NCI-H2107 treated with DMSO at 0.1 percent for 48 hours (cell line): ENCODE data around the gene POLR1C.
"Not testable (repeated sequence)": the region's sequence is repeated elsewhere in the genome, so short reads cannot be mapped to it uniquely, and the experiment has no call there.

Experiments used
- DNase-seq: peaks from one replicate; lab custom pipeline; 2025; ENCODE audit not compliant: unreplicated experiment; lab: John Stamatoyannopoulos, UW

The POLR1C gene

GRCh38 chr6:43516697-43517504, at the start of gene POLR1C, which contains the start of gene YIPF3:
TSS of gene POLR1C (plus strand) at chr6:43517089. CDS start at chr6:43517110, 21 bp downstream.
TSS of gene YIPF3 (minus strand) at chr6:43516926. CDS start at chr6:43516807, 119 bp downstream.
- peak; percentile 89 for DNase-seq

DNA sequence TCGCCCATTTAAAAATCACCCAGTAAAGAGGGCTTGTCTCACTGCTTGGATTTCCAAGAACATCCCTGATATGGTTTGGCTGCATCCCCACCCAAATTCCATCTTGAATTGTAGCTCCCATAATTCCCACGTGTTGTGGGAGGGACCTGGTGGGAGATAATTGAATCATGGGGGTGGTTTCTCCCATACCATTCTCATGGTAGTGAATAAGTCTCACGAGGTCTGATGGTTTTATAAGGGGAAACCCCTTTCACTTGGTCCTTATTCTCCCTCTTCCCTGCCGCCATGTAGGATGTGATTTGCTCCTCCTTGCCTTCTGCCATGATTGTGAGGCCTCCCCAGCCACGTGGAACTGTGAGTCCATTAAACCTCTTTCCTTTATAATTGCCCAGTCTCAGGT, 49.6 kb upstream of the POLR1C start:
- DNase-seq = not testable (repeated sequence)

- DNase-seq = no peak
Measured at GRCh38 chr6:43467752-43468151, 49.1 kb upstream of the POLR1C start.

- DNase-seq = no peak
Measured at GRCh38 chr6:43468240-43468639, 48.6 kb upstream of the POLR1C start.

- peak; percentile 23 for DNase-seq
Measured at GRCh38 chr6:43468748-43469681, 47.9 kb upstream of the POLR1C start.

- no peak for DNase-seq
Measured at GRCh38 chr6:43469947-43470346, 46.9 kb upstream of the POLR1C start.

GRCh38 chr6:43471399-43471798, 45.5 kb upstream of the POLR1C start:
- DNase-seq = no peak

DNA sequence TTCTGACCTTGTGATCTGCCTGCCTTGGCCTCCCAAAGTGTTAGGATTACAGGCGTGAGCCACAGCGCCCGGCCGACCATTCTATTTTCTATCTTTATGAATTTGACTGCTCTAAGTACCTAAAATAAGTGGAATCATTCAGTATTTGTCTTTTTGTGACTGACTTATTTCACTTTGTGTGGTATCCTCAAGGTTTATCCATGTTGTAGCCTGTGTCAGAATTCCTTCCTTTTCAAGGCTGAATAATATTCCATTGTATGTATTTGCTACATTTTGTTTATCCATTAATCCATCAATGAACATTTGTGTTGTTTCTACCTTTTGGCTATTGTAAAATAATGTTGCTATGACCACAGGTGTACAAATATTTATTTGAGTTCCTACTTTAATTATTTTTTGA, 44.4 kb upstream of the POLR1C start:
- DNase-seq = no peak

- DNase-seq = no peak
Measured at GRCh38 chr6:43475516-43475915, 41.4 kb upstream of the POLR1C start.

DNA sequence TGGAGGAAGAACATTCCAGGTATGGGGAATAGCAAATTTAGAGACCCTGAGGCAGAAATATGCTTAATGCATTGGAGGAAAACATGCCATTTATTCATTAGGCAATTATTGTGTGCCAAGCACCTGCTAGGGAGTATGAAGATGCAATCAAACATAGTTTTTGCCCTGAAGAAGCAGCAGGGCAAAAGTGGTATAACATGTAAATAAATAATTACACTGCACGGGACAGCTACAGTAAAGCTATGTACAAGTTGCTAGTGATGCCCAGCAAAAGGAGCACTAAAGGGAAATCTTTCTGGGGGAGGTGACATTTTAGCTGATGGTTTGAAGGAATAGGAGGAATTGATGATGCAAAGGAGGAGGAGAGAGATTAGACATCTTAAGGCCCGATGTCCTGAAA, 40.1 kb upstream of the POLR1C start:
- DNase-seq = no peak

DNA sequence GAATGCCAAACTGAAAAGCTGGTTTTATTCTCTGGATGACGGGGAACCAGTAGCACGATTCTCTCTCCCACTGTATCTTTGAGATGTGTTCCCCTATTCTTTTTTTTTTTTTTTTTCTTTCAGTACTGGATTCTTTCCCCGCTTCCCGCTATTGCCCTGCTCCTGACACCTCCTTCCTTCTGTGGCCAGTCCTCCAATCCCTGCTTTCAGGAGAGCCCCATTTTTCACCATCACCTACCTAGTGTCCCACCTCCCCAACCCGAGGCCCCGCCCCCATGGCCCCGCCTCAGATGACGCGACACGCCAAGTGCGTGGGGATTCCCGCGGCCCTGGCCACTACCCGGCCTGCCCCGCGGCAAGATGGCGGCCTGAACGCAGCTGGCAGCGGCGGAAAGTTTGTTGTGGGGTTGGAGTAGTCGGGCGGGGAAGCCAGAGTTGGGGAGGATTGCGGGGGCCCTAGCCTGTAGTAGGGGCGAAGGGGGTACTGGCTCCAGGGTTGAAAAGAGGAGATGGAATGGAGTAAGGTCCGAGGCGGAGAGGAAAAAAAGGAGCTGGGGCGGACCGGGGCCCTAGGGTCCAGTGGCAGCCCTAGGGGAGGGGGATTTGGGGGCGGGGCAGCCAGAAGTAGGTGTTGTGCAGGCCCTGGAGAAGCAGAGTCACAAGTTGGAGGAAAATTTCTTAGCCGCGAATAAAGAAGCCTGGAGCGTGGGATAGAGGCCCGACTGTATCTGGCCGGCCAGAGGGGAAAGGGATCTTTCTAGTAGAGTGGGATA, 39.5 kb upstream of the POLR1C start, which contains the start of gene TJAP1:
TSS of gene TJAP1 (plus strand) at position 336 of the 773 bp plus-strand sequence. CDS start 21,432 bp downstream, outside the sequence.
- peak; percentile 72 for DNase-seq

GRCh38 chr6:43478008-43478372, 38.9 kb upstream of the POLR1C start:
- DNase-seq = no peak

GRCh38 chr6:43481075-43481474, 35.8 kb upstream of the POLR1C start:
- DNase-seq = no peak

DNA sequence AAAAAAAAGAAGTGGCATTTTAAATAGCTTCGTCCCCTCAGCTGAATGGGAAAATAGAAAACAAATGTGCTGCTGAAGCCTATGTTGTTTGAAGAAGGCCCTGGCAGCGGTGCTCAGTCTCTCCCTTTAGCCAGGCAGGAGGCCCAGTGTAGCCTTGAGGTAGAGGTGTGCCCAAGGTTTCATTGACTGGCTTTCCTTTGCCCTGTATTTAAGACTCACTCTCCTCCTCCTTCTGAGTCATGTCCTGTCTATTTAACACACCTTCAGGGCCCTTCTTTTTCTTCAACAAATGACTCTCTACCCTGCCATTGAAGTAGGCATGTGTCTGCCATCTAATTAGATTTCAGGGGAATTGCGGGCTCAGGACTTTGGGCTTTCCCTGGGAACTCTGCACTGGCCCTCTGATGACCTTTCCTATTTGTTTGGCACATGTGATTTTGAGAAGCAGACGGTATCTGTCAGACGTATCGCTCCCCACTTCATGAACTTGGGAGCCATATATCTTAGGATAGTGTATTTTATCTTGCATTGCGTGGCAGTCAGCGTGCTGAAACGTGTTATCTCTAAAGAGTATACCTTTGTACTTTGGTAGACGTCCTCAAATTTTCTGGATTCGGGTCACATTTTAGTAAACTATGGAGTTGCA, 35.2 kb upstream of the POLR1C start:
- no peak for DNase-seq

DNA sequence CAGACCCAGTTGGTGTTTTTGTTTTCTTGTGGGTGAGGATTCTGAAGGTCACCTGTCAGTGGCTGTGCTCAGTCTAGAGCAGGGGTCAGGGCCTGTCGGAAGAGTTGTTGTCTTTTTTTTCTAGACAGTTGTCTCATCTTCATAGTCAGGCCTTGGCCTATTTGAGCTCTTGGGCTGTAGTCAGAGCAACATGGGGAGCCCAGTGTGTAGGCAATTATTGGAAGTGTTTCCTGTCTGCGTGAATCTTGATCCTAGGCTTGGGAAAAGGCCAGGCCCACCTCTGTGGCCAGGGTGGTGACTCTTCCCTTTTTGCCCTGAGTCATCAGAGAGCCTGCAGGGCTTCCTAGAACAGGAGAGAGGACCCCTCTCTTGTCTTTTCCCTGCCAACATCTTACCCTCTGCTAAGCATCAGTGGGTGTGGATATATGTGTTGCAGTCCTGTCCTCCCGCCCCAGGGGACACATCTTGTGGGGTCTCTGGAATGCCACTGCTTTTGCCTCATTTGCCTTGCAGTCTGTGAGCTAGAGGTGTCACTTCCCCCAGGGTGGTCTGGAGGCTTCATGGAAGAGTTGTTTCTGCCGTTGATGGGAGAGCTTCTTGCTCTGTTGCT, 28.1 kb upstream of the POLR1C start:
- DNase-seq = no peak

DNA sequence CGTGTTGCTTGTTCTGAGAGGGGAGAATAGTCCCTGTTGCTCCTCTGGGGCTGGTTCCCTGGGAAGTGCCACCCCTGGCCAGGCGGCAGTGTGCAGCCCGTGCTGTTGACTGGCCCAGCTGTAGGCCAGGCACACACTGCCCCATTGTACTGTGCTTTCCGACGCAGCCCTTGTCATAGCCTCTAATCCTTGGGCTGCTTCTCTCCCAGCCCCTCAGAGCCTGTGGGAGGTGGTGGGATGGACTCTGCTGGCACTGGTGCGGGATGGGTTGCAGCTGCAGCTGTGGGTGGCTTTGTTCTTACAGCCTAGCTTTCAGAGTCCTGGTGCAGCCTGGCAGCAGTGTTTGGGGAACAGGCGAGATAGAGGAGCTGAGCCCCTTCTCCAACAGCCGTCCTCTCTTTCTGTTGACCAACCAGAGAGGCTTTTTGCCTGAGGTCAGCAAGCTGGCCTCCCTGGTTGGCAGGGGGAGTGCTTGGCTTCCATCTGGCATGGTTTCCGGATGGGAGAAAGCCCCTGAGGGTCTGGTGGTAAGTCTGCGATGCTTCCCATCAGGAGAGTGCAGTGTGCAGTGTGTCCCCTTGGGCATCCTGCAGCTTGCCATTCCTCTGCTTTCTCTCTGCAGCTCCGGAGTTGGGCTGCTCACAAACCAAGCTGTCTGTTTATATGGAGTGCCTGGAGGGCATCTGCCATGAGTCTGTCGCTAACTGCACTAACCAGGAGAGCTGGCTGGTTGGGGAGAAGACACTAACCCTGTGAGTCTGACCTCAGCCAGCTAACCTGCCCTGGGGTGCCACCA, 27.4 kb upstream of the POLR1C start:
- DNase-seq = no peak

DNA sequence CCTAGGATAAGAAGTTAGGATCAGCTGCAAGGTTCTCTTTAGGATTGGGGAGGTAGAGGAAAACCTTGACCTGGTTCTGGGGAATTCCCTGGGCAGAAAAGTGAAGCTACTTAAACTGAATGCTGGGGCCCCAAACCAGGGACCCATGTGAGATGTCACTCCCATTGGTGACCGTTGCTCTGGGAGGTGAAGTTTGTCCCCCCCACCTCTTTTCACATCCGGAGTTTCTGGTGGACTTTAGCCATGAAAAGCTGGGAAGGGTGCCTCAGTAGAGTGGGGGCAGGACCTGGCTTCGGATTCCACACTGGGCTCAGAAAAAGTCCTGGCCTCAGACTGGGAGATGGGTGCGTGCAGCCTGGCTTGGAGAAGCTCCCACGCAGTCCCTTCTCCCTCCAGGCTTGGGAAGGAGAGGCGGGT, 26.4 kb upstream of the POLR1C start:
- no peak for DNase-seq

DNA sequence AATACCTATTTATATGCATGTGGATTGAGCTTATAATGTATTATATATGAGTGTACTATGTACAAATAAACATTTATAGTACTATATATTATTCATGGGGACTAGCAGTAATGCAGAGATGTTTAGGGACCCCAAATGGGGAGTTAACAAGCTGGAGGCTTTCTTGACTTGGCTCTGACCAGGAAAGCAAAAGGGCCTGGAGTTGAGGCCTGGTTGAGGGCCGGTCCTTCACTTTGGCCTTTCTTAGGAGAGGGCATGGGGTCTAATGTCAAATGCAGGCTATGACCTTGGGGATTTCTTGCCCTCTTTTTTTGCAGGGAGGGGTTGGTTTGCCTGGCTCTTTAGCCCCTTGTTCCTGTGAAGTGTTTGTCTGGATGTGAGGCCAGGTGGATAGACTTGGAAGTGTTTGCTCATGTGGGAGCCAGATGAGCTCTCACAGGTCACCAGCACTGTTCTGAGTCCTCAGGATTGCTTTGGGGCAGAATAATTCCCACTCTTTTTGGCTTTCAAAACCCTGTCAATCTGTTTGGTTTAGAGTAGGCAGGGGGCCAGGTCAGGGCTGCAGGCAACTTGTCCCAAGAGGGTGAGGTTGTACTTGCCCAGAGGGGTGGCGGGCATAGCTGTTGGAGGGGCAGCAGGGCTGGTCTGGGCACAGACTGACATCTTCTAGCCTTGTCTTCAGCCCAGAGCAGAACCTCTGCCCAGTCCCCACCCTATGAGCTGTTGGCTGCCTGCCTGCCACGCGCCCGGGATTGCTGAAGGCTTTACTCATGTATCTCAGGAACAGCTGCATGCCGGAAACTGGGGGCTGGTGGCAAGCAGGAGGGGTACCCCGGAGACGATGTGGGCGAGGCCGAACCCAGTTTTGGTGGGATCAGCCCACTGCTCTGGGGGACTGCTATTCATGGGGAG, 24.9 kb upstream of the POLR1C start:
- DNase-seq = no peak
